Measurements from ENCODE around the gene SLC31A1. TPM values are rescaled to one million over a fixed set of nuclear protein-coding genes. Genes with fewer than 3 reads are reported as not detected.

Gene SLC31A1
- total RNA-seq, 1 experiment from 2014 or later, result 17.6 TPM

- H3K36me3 ChIP-seq (ENCODE audit: control insufficient read depth, insufficient read depth, low read length), result peaks cover 6% of the 10 kb centered on the region
- H3K27me3 ChIP-seq (ENCODE audit: control insufficient read depth, insufficient read depth, low read length), result no peaks in the 10 kb centered on the region
- no TSS peak for BruUV-seq (replicated peaks)
- no peak for DNase-seq (ENCODE audit: low read depth, low spot score)
- ATAC-seq, result no peak
- no peaks in the 10 kb centered on the region for H3K9me3 ChIP-seq (ENCODE audit: control insufficient read depth, insufficient read depth, low read depth, low read length)
- ChIA-PET CTCF (no interaction called here), POLR2A (no interaction called here)
- in situ Hi-C loops (cut with HindIII; ENCODE audit: low pct_unique_long_range_greater_than_20kb, low sequenced_read_pairs) (no loop called here), intact Hi-C loops (cut with micrococcal nuclease; ENCODE audit: unreplicated experiment) (no loop called here)
- no peak overlapping the region for H3K4me3 ChIP-seq (ENCODE audit: low read depth in 2 of 2, low read length in 2 of 2)
- no peak overlapping the region for H3K27ac ChIP-seq (ENCODE audit: low read length)
- TF ChIP-seq TCF7L2 (IDR thresholded peaks at IDR 0.05; ENCODE audit: low read depth, low read length), result no peak
- no peak for TF ChIP-seq CTCF (IDR thresholded peaks at IDR 0.05)
- no peaks in the 10 kb centered on the region for H3K4me1 ChIP-seq (ENCODE audit: control insufficient read depth, insufficient read depth, low read length)
Observed at GRCh38 chr9:113183956-113184488, 37.3 kb upstream of the SLC31A1 start.

- in situ Hi-C loops (cut with HindIII; ENCODE audit: low pct_unique_long_range_greater_than_20kb, low sequenced_read_pairs) (no loop called here), intact Hi-C loops (cut with micrococcal nuclease; ENCODE audit: unreplicated experiment) (no loop called here)
- TF ChIP-seq REST (IDR thresholded peaks at IDR 0.05; ENCODE audit: insufficient read depth in 1 of 2, low read depth in 2 of 2, low read length in 1 of 2), result no peak
- no peak for TF ChIP-seq TCF7L2 (IDR thresholded peaks at IDR 0.05; ENCODE audit: low read depth, low read length)
- no peak for TF ChIP-seq POLR2AphosphoS5 (IDR thresholded peaks at IDR 0.05; ENCODE audit: low read depth, low read length)
- no peak for TF ChIP-seq CTCF (IDR thresholded peaks at IDR 0.05)
- no peak for TF ChIP-seq SIN3A (IDR thresholded peaks at IDR 0.05; ENCODE audit: borderline replicate concordance, insufficient read depth, low read depth, low read length)
- Histone ChIP-seq H3K9me3 (ENCODE audit: control insufficient read depth, insufficient read depth, low read depth, low read length) (no peaks in the 10 kb centered on the region), H3K27me3 (ENCODE audit: control insufficient read depth, insufficient read depth, low read length) (no peaks in the 10 kb centered on the region), H3K4me3 (ENCODE audit: low read depth in 2 of 2, low read length in 2 of 2) (no peak overlapping the region), H3K27ac (ENCODE audit: low read length) (no peak overlapping the region), H3K4me1 (ENCODE audit: control insufficient read depth, insufficient read depth, low read length) (no peaks in the 10 kb centered on the region), H3K36me3 (ENCODE audit: control insufficient read depth, insufficient read depth, low read length) (peaks cover 8% of the 10 kb centered on the region)
- BruUV-seq (replicated peaks), result no TSS peak
- CTCF ChIA-PET, result no interaction called here
- POLR2A ChIA-PET, result no interaction called here
- DNase-seq (ENCODE audit: low read depth, low spot score), result no peak
- ATAC-seq, result no peak
Observed at GRCh38 chr9:113184539-113184938, 36.8 kb upstream of the SLC31A1 start.

Measured in Panc1 (cell line).